ENCODE results near the gene MAML2.

DNA sequence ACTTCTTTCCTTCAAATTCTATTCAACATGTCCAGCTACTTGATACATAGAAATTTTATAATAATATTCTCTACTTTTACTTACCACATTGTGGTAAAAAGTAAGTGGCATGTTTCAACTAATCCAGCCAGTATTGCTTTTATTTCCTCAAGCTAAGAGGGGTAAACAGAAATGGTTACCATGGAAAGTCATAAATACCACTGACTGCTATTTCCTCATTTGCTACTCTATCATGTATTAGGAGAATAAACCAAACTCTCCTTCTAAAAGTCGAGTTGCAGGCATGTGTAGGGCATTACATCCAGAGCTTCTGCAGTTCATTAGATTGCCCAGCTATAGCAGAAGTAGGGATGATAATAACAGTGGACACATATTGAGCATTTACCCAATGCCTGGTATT lies 208.4 kb downstream of the MAML2 start:
- no peak for TF ChIP-seq EZH2 (IDR thresholded peaks at IDR 0.05)
- TF ChIP-seq, protein P1, sequence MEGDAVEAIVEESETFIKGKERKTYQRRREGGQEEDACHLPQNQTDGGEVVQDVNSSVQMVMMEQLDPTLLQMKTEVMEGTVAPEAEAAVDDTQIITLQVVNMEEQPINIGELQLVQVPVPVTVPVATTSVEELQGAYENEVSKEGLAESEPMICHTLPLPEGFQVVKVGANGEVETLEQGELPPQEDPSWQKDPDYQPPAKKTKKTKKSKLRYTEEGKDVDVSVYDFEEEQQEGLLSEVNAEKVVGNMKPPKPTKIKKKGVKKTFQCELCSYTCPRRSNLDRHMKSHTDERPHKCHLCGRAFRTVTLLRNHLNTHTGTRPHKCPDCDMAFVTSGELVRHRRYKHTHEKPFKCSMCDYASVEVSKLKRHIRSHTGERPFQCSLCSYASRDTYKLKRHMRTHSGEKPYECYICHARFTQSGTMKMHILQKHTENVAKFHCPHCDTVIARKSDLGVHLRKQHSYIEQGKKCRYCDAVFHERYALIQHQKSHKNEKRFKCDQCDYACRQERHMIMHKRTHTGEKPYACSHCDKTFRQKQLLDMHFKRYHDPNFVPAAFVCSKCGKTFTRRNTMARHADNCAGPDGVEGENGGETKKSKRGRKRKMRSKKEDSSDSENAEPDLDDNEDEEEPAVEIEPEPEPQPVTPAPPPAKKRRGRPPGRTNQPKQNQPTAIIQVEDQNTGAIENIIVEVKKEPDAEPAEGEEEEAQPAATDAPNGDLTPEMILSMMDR (IDR thresholded peaks at IDR 0.05): no peak
- TF ChIP-seq EZH2phosphoT487 (IDR thresholded peaks at IDR 0.05): no peak

Data from neural progenitor cell (in vitro differentiated cells).